ENCODE data around the gene SLC1A7. TPM values are rescaled to one million over a fixed set of nuclear protein-coding genes. Genes with fewer than 3 reads are reported as not detected.

The SLC1A7 gene
- total RNA-seq, 1 donor from 2014 or later, result 0.32 TPM

DNA sequence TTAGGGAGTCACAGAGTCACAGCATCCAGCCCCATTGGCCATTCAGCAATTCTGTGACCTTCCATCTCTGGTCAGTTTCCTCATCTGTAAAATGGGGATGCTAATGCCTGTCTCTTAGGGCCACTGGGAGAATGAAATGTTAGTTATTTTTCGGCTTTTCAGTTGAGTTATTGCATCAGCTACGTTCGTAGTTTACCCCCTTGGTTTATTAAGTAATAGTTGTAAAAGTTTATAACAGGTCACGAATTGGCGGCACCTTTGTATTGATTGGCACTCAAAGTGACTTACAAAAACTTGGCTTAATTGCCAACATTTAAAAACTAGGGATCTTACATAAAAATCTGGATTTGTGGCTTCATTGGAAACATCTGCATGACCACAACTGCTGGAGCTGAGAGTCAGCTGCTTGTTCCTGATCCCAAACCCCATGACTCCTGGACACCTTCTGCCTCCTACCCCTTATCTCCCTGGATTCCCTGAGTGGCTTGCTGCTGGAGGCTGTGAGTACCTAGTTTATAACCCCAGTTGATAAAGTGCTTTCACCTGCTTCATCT lies 23.0 kb upstream of the SLC1A7 start:
- intact Hi-C loops (cut with micrococcal nuclease), result no loop called here
- DNase-seq (no peak), ATAC-seq (peak; percentile 37)

DNA sequence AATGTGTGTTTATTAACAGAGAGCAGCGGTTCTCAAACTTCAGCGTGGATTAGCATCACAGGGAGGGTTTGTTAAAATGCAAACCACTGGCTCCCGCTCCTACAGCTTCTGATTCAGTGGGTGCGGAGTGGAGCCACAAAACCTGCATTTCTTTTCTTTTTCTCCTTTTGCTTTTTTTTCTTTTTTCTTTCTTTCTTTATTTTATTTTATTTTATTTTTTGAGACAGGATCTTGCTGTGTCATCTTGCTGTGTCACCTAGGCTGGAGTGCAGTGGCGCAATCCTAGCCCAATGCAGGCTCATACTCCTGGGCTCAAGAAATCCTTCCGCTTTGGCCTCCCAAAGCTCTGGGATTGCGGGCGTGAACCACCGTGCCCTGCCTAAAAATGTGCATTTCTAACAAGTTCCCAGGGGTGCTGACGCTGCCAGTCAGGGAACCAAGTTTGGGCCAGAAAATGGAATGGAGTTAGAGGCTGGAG lies 20.9 kb upstream of the SLC1A7 start:
- no peak for ATAC-seq
- no peak for DNase-seq
- intact Hi-C loops (cut with micrococcal nuclease), result no loop called here

DNA sequence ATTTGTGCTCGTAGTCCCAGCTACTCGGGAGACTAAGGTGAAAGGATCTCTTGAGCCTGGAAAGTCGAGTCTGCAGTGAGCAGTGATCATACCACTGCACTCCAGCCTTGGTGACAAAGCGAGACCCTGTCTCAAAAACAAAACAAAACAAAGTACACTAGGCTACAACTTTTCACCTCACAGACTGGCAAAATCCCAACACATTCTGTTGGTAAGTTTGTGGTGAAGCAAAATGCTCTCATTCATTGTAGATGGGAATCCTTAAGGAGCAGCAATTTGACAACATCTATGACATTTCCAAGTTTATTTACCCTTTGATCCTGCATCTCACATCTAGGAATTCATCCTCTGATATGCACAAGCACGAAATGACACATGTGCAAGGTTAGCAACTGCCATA lies 20.2 kb upstream of the SLC1A7 start:
- ATAC-seq, result no peak
- DNase-seq, result no peak
- intact Hi-C loops (cut with micrococcal nuclease), result no loop called here

GRCh38 chr1:53160924-53161378 lies 18.5 kb upstream of the SLC1A7 start:
- intact Hi-C loops (cut with micrococcal nuclease), result no loop called here
- no peak for DNase-seq
- no peak for ATAC-seq

DNA sequence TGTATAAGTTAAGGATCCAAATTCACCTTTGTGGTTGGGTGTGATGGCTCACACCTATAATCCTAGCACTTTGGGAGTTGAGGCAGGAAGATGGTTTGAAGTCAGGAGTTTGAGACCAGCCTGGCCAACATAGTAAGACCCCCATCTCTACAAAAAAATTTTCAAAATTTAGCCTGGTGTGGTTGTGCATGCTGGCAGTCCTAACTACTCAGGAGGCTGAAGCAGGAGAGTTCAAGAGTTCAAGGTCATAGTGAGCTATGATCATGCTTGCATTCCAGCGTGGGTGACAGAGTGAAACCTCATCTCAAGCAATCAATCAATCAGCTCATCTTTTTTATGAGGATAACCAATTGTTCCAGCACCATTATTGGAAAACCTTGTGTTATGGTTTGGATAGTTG lies 16.5 kb upstream of the SLC1A7 start:
- no peak for ATAC-seq
- no peak for DNase-seq
- intact Hi-C loops (cut with micrococcal nuclease), result no loop called here

DNA sequence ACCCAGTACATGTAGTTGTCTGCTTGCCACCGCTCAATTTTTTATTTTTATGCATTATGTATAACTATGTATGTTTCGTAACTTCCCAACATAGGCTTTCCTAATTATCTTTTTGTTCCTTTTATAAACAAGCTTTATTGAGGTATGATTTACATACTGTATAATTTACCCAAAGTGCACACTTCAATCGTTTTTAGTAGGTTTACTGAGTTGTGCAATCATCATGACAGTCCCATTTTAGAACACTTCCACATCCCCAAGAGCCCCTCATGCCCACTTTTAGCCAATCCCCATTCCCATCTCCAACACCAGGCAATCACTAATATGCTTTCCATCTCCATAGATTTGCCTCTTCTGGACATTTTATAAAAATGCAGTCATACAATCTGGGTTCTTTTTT lies 14.3 kb upstream of the SLC1A7 start:
- intact Hi-C loops (cut with micrococcal nuclease), result no loop called here
- DNase-seq (no peak), ATAC-seq (no peak)

GRCh38 chr1:53155945-53156344 lies 13.5 kb upstream of the SLC1A7 start:
- DNase-seq (no peak), ATAC-seq (no peak)
- intact Hi-C loops (cut with micrococcal nuclease), result no loop called here

- intact Hi-C loops (cut with micrococcal nuclease), result no loop called here
- DNase-seq (no peak), ATAC-seq (no peak)
Measured at GRCh38 chr1:53155534-53155933, 13.1 kb upstream of the SLC1A7 start.

DNA sequence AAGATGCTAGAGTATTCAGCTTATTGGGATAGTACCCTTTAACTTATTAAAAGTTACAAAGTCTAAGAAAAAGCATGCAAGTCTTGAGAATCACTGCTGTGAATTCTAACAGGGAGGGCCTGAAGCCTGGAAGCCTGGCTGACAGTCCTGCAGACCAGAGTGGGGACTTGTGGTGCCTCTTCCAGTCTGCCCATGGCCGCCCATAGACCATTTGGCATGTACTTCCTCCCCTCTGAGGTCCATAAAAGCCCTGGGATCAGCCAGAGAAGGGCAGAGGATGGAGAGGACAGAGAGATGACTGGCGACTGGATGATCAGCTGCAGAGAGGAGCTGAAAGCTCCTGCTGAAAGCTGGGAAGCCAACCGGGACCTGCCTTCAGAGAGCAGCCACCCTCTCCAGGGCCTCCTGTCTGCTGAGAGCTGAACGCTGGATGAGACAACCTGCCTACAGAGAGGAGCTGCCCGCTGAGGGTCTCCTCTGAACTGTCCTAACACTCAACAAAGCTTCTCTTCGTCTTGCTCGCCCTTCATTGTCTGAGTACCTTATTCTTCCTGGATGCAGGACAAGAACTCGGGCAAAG lies 12.5 kb upstream of the SLC1A7 start:
- no peak for DNase-seq
- intact Hi-C loops (cut with micrococcal nuclease), result no loop called here
- no peak for ATAC-seq

GRCh38 chr1:53153752-53154151 lies 11.3 kb upstream of the SLC1A7 start:
- no peak for ATAC-seq
- intact Hi-C loops (cut with micrococcal nuclease), result no loop called here
- DNase-seq, result no peak

GRCh38 chr1:53148123-53148522 lies 5.7 kb upstream of the SLC1A7 start:
- DNase-seq (no peak), ATAC-seq (no peak)
- intact Hi-C loops (cut with micrococcal nuclease), result no loop called here

- intact Hi-C loops (cut with micrococcal nuclease), result no loop called here
- ATAC-seq, result no peak
- no peak for DNase-seq
Measured at GRCh38 chr1:53147174-53147573, 4.7 kb upstream of the SLC1A7 start.

DNA sequence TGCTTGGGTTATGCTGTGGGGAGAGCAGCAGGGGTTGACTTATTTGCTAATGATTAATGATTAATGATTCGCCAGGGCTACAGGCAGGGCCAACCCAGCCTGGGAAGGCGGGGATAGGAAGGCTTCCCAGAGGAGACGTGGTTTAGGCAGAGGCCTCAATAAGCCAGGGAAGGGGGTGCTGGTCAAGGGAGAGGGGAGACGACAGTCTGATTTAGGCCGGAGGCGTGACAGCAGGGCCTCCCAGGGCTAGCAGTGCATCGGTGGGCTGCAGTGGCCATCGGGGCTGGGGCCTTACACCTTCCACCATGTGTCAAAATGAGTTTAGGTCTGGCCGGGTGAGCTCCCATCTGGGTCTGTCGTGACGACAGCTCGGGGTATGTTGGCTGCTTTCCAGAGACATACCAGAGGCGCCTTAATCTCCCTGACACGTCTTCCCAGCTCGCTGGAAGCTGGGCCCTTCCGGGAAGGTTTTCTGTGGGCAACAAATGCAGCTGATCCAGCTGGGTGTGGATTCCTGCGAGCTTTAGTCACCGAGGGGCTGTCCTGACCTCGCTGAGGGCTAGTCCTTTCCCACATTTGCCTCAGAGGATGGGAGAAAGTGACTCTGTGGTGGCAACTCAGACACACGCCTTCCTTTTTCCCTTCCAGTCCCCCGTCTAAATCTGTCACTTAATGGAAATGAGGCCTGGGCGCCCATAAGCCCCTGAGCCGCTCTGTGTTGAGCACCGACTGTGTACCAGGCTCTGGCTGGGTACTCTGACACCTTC lies 3.7 kb upstream of the SLC1A7 start:
- DNase-seq (peak; percentile 53), ATAC-seq (peak; percentile 87)
- intact Hi-C loops (cut with micrococcal nuclease), result no loop called here

DNA sequence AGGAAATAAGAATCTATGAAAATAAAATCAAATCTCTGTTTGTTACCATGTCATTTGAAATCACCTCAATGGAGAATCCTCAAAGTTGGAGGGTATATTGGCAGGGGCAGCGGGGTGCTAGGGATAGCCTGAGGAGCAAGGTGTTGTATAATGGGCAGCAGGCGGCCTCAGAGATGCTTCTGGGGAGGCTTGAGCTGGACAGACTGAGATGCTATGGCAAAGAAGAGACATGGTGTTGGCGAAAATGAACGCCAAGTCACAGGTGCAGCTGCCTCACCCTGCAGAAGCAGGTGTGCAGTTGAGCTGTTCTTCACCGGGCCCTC lies 3.1 kb upstream of the SLC1A7 start:
- ATAC-seq, result no peak
- no peak for DNase-seq
- intact Hi-C loops (cut with micrococcal nuclease), result no loop called here

DNA sequence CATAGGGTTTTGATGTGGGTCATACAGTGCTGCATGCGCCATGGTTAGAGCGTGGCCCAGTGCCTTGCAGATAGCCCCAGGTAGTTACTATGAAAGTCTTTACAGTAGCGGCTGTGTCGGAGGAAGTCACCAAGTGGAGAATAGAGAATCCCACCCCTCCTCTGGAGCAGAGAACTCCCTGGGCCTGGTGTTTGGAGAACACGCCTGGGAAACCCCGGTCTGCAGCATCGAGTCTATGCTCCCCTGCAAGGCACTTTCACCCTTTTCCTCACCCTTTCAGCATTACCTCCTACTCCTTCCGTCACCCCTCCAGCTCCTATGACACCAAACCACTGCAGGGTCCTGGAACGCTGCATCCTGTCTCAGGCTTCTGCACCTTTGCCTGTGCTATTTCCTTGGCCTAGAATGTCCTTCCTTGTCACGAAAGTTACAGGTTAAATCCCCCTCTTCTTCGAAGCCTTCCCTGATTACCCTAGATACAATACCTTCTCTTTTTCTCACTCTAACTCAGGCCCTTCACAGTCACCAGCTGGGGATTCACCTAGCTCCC lies 2.7 kb upstream of the SLC1A7 start:
- no peak for ATAC-seq
- DNase-seq, result no peak
- intact Hi-C loops (cut with micrococcal nuclease), result no loop called here

- intact Hi-C loops (cut with micrococcal nuclease), result no loop called here
- DNase-seq (no peak), ATAC-seq (no peak)
Measured at GRCh38 chr1:53144201-53144600, 1.8 kb upstream of the SLC1A7 start.

DNA sequence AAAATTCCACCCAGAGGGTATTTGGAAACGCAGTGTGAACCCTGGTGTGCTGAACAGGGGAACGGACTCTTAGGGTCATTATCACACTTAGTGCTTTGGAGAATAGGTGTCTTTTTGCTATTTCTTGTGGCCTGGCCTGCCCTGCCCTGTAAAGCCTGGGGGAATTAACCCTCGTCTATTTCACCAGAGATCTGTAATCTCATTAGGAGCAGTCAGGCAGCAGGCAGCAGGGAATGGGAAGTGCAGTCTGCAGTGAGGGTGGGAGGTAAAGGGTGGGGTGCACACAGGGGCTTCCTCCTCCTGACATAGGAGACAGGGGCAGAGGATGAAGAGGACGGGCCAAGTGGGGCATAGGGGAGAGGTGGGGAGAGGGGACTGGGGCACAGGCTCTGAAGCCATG lies 1.1 kb upstream of the SLC1A7 start:
- ATAC-seq (no peak), DNase-seq (no peak)
- intact Hi-C loops (cut with micrococcal nuclease), result no loop called here

DNA sequence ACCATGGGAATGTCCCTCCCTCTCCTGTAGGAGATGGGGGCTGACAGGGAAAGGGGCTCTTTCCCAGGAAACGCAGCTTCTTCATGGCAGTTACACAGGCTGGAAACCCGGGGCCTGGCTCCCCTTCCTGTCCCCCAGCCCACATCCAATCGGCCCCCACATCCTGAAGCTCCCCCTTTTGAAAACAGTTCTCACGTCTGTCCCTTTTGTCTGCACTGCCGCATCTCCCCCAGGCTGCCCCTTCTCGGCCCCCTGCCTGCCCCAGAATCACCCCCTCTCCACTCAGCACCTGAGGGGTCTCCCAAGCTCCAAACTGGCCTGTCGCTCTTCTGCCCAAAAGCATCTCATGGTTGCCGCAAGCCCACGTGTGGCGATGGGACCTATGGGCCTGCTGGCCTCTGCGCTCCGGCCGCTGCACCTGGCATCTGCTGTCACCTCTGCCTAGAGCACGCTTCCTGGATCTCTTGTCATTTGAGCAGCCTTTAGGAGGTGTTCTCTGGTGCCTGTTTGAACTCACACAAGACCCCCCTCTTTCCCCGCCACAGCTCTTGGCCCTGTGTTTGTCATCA lies 867 bp downstream of the SLC1A7 start:
- no peak for ATAC-seq
- no peak for DNase-seq
- intact Hi-C loops (cut with micrococcal nuclease), result no loop called here

DNA sequence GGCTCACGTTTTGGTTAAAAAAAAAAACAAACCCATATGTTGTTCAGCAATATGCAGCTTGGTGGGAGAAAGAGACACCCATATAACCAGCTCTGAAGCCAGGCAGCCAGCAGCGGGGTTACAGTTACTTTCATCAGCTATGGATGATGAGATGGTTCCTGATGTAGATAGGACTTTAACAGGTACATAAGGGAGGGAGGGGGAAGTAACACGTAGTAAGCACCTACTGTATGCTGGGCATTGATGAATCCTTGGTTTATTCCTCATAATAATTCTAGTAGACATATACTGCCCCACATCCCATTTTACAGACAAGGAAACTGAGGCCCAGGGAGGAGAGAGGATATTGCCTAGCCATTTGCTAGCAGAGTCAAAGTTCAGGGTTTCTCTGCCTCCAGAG lies 2.0 kb downstream of the SLC1A7 start:
- no peak for ATAC-seq
- intact Hi-C loops (cut with micrococcal nuclease), result no loop called here
- DNase-seq, result no peak

DNA sequence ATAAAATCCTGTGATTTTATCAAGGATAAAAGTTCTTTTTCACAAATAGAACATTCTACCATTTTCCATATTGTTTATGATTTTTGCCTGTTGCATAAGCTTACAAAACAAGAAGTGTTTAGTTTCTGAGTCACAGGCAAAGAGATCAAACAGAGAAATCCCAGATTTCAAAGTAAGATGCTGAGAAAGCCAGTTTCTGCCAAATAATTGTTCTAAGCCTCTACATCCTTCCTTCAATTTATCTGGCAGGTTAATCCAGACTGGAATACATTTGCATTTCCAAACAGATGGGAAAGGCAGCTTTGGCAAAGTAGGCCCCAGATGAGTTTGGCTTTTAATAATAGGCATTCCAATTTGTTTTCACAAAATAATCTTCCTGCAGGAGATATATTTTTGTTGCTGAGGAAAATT lies 2.5 kb downstream of the SLC1A7 start:
- intact Hi-C loops (cut with micrococcal nuclease), result no loop called here
- ATAC-seq, result no peak
- no peak for DNase-seq
